Measurements from ENCODE around the gene PLAGL1. TPM values are rescaled to one million over a fixed set of nuclear protein-coding genes. Genes with fewer than 3 reads are reported as not detected.

Gene PLAGL1
- total RNA-seq (10 to 100 TPM in 3 of 4 donors, 1 to 10 TPM in 1; 9.8 to 31.3 (median 13.2) TPM), polyA plus RNA-seq (10 to 100 TPM; 12.7 to 16.2 (median 14.4) TPM)

- intact Hi-C loops (cut with DNase I), result no loop called here
- peak; percentile 79 for DNase-seq
- Histone ChIP-seq H3K27me3 (no peaks in the 10 kb centered on the region), H3K27ac (peak within 1 kb of the TSS; percentile 69 to 71 (median 71)), H3K36me3 (no peaks in the 10 kb centered on the region), H3K9me3 (no peaks in the 10 kb centered on the region), H3K4me1 (no peaks in the 10 kb centered on the region), H3K4me3 (peak within 1 kb of the TSS; percentile 32 to 68 (median 60))
- TF ChIP-seq POLR2A (IDR thresholded peaks at IDR 0.05) (no peak), POLR2AphosphoS5 (IDR thresholded peaks at IDR 0.05) (peak; percentile 69 to 81 (median 76))
- WGBS, 2 donors, result 42 to 50% methylated on average over 75 of the region's 75 CpGs
Measured at GRCh38 chr6:144008120-144008811, at the start of gene PLAGL1. Gene PLAGL1 (minus strand): TSS chr6:144008259. CDS start chr6:143948136, 60,123 bp downstream.

- no peak for TF ChIP-seq POLR2AphosphoS5 (IDR thresholded peaks at IDR 0.05)
- TF ChIP-seq POLR2A (IDR thresholded peaks at IDR 0.05), result no peak
- no peak for TF ChIP-seq CTCF (IDR thresholded peaks at IDR 0.05)
- no peak for TF ChIP-seq EP300 (IDR thresholded peaks at IDR 0.05)
- no peak overlapping the region for H3K4me3 ChIP-seq
- no peak overlapping the region for H3K27ac ChIP-seq
- intact Hi-C loops (cut with DNase I), result no loop called here
- H3K27me3 ChIP-seq, result no peaks in the 10 kb centered on the region
- 21 to 31% methylated on average over 6 of the region's 6 CpGs for WGBS, 2 donors
- no peaks in the 10 kb centered on the region for H3K36me3 ChIP-seq
- no peaks in the 10 kb centered on the region for H3K4me1 ChIP-seq
- no peaks in the 10 kb centered on the region for H3K9me3 ChIP-seq
- DNase-seq, result no peak
Measured at GRCh38 chr6:144055121-144055931, 47.3 kb upstream of the PLAGL1 start.

GRCh38 chr6:144053601-144054000 is 45.5 kb upstream of the PLAGL1 start:
- intact Hi-C loops (cut with DNase I), result no loop called here
- no peaks in the 10 kb centered on the region for H3K36me3 ChIP-seq
- H3K27me3 ChIP-seq, result no peaks in the 10 kb centered on the region
- H3K4me3 ChIP-seq, result no peak overlapping the region
- TF ChIP-seq EP300 (IDR thresholded peaks at IDR 0.05), result no peak
- no peak for TF ChIP-seq POLR2A (IDR thresholded peaks at IDR 0.05)
- TF ChIP-seq CTCF (IDR thresholded peaks at IDR 0.05), result no peak
- no peak for TF ChIP-seq POLR2AphosphoS5 (IDR thresholded peaks at IDR 0.05)
- H3K27ac ChIP-seq, result no peak overlapping the region
- no peaks in the 10 kb centered on the region for H3K4me1 ChIP-seq
- 34 to 59% methylated on average over 3 of the region's 3 CpGs for WGBS, 2 donors
- peaks cover 0 to under 1% (median 0%) of the 10 kb centered on the region in 4 donors for H3K9me3 ChIP-seq
- no peak for DNase-seq

- DNase-seq, result no peak
- TF ChIP-seq POLR2A (IDR thresholded peaks at IDR 0.05), result no peak
- TF ChIP-seq POLR2AphosphoS5 (IDR thresholded peaks at IDR 0.05), result no peak
- TF ChIP-seq EP300 (IDR thresholded peaks at IDR 0.05), result no peak
- TF ChIP-seq CTCF (IDR thresholded peaks at IDR 0.05), result no peak
- intact Hi-C loops (cut with DNase I), result no loop called here
Measured at GRCh38 chr6:144052488-144052887, 44.4 kb upstream of the PLAGL1 start.

GRCh38 chr6:144049386-144049785 is 41.3 kb upstream of the PLAGL1 start:
- no peaks in the 10 kb centered on the region for H3K4me1 ChIP-seq
- H3K9me3 ChIP-seq, result peaks cover 0 to 4% (median 0%) of the 10 kb centered on the region in 4 donors
- H3K27me3 ChIP-seq, result no peaks in the 10 kb centered on the region
- H3K36me3 ChIP-seq, result no peaks in the 10 kb centered on the region
- H3K27ac ChIP-seq, result no peak overlapping the region
- DNase-seq, result no peak
- no peak overlapping the region for H3K4me3 ChIP-seq
- TF ChIP-seq POLR2AphosphoS5 (IDR thresholded peaks at IDR 0.05) (no peak), EP300 (IDR thresholded peaks at IDR 0.05) (no peak), CTCF (IDR thresholded peaks at IDR 0.05) (no peak), POLR2A (IDR thresholded peaks at IDR 0.05) (no peak)
- intact Hi-C loops (cut with DNase I), result no loop called here
- 92 to 94% methylated on average over 1 of the region's 1 CpG for WGBS, 2 donors

More at GRCh38 chr6:144052488-144052887, 44.4 kb upstream of the PLAGL1 start:
- no peaks in the 10 kb centered on the region for H3K27me3 ChIP-seq
- H3K4me3 ChIP-seq, result no peak overlapping the region
- no peaks in the 10 kb centered on the region for H3K36me3 ChIP-seq
- peaks cover 0 to 4% (median 0%) of the 10 kb centered on the region in 4 donors for H3K9me3 ChIP-seq
- no peak overlapping the region for H3K27ac ChIP-seq
- no peaks in the 10 kb centered on the region for H3K4me1 ChIP-seq
